ENCODE measurements around the gene NAV2.

Gene NAV2

GRCh38 chr11:19712281-19713195, at the start of gene NAV2:
NAV2 (plus strand) TSS chr11:19712837; CDS start chr11:19713696, 859 bp downstream.
- DNase-seq (ENCODE audit: low read depth): peak; percentile 86

GRCh38 chr11:19663206-19663605, 49.4 kb upstream of the NAV2 start:
- no peak for DNase-seq (ENCODE audit: low read depth)

- DNase-seq (ENCODE audit: low read depth): no peak
Measured at GRCh38 chr11:19664886-19665548, 47.6 kb upstream of the NAV2 start.

- DNase-seq (ENCODE audit: low read depth): no peak
Measured at GRCh38 chr11:19666951-19667350, 45.7 kb upstream of the NAV2 start.

- no peak for DNase-seq (ENCODE audit: low read depth)
Measured at GRCh38 chr11:19669511-19669910, 43.1 kb upstream of the NAV2 start.

- DNase-seq (ENCODE audit: low read depth): peak; percentile 49
Measured at GRCh38 chr11:19670030-19670791, 42.4 kb upstream of the NAV2 start.

- DNase-seq (ENCODE audit: low read depth): no peak
Measured at GRCh38 chr11:19672586-19673206, 39.9 kb upstream of the NAV2 start.

GRCh38 chr11:19673924-19674729, 38.5 kb upstream of the NAV2 start:
- peak; percentile 25 for DNase-seq (ENCODE audit: low read depth)

- no peak for DNase-seq (ENCODE audit: low read depth)
Measured at GRCh38 chr11:19674836-19675235, 37.8 kb upstream of the NAV2 start.

GRCh38 chr11:19675397-19675796, 37.2 kb upstream of the NAV2 start:
- DNase-seq (ENCODE audit: low read depth): no peak

GRCh38 chr11:19676475-19677380, 35.9 kb upstream of the NAV2 start:
- DNase-seq (ENCODE audit: low read depth): no peak

GRCh38 chr11:19677381-19678080, 35.1 kb upstream of the NAV2 start:
- no peak for DNase-seq (ENCODE audit: low read depth)

GRCh38 chr11:19679952-19680828, 32.4 kb upstream of the NAV2 start:
- peak; percentile 98 for DNase-seq (ENCODE audit: low read depth)

- no peak for DNase-seq (ENCODE audit: low read depth)
Measured at GRCh38 chr11:19680829-19681368, 31.7 kb upstream of the NAV2 start.

- DNase-seq (ENCODE audit: low read depth): no peak
Measured at GRCh38 chr11:19683141-19683805, 29.4 kb upstream of the NAV2 start.

GRCh38 chr11:19683862-19684491, 28.7 kb upstream of the NAV2 start:
- no peak for DNase-seq (ENCODE audit: low read depth)

GRCh38 chr11:19686234-19686633, 26.4 kb upstream of the NAV2 start:
- no peak for DNase-seq (ENCODE audit: low read depth)
